HG02798 (cell line): Measurements from ENCODE around the gene RAB41.
"Not testable (repeated sequence)": the region's sequence is repeated elsewhere in the genome, so short reads cannot be mapped to it uniquely, and the experiment has no call there.

Experiments used
- ATAC-seq: cut with Tn5 transposase; IDR thresholded peaks from one replicate; pipeline ENCODE4 v1.9.1; 2021; ENCODE audit warnings: mild to moderate bottlenecking; ENCODE audit not compliant: unreplicated experiment, poor library complexity

RAB41 gene

DNA sequence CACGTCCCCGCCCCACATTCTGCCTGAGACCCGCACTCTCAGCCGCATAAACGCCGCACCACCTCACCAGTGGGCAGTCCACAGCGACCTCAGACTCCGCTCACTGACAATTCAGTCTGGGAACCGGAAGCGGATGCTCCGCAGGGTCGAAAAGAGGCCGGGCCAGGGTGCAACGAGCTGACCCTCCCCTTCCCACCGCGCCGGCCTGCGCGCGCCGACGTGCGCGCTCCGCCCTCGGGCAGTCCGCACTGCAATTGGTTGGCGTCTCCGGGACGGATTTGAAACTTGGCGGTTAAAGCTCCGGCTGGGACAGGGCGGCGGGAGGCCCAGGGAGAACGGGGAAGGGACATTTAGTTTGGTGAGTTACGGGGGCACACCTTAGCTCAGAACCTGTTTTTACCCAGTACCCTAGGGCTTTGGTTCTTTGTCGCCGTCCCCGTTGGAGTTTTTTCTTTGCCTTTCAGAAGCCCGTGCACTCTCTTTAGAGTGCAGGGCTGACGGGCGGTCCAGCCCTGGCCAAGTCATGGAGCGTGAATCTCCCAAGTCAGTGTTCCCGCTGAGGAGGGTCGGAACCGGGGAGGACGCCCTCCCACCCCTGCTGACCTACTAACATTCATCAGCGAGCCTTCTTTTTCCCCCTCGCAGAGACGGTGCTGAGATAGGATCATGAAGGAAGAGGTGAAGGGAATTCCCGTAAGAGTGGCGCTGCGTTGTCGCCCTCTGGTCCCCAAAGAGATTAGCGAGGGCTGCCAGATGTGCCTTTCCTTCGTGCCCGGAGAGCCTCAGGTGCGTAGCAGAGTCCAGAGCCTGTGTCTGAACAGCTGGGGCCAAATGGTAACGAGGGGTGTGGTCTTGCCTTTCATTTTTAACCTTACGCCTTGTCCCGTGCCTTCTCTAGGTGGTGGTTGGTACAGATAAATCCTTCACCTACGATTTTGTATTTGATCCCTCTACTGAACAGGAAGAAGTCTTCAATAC is 8.1 kb downstream of the RAB41 start, which contains the start of the genes KIF4A and PDZD11:
KIF4A (plus strand) TSS at position 312 of the 978 bp plus-strand sequence; CDS start at position 667, 355 bp downstream.
PDZD11 (minus strand) TSS at position 135 of the 978 bp plus-strand sequence. CDS start 586 bp downstream, outside the sequence.
- ATAC-seq, result peak; percentile 99

DNA sequence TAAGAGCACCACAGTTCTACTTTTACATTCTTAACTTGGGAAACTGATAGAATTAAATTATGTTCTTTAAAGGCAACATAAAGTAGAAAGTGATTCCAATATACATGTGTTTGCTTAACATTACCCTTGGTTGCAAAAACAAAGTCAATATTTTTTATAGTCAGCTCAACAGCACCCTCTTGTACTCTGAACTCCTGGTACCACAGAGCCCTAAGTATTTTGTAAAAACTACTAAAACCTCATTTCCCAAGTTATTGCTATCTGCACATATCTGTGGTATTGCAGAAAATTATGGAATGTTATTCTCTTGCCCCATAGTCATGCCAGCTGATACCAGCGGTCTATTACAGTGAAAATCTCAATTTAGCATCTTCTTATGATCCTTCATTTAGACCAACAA is 10.8 kb downstream of the RAB41 start:
- no peak for ATAC-seq

DNA sequence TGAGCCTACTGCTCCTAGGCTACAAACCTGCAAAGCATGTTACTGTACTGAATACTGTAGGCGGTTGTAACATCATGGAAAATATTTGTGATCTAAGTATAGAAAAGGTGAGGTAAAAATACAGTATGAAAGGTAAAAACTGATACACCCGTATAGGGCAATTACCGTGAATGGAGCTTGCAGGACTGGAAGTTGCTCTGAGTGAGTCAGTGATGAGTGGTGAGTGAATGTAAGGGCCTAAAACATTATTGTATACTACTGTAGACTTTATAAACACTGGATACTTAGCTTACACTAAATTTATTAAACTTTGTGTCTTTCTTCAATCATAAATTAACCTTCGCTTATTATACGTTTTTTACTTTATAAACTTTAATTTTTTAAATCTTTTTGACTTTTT is 11.6 kb downstream of the RAB41 start:
- no peak for ATAC-seq

DNA sequence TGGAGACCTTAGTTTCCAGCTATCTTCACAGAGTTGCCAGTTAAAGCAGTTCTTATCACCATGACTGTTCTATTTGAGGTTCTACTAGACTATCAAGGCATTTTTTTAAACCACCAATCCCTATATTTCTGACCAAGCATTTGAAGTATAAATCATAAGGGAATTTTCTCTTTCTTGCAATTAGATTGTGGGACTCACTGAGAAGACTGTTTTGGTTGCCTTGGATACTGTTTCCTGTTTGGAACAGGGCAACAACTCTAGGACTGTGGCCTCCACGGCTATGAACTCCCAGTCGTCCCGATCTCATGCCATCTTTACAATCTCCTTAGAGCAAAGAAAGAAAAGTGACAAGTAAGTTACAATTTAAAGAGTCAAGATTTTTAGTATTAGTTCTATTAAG is 19.7 kb downstream of the RAB41 start:
- ATAC-seq, result no peak

DNA sequence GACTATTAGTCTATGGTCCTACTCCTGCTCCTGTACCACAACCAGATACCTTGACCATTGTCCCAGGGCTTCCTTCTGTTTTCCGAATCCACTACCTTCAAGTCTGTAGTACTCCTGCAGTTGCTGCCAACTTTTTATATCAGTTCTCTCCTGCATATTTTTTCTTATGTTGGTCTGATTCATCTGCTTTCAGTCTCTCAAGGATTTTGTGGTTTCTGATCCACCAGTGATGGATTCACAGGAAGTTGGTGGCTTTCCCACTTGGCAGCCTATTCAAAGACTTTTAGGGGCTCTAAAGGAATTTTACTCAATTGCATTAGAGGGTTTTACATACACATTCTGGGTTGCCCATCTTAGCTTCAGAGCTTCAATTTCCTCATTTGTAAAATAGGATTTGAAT is 31.5 kb downstream of the RAB41 start:
- ATAC-seq, result no peak

DNA sequence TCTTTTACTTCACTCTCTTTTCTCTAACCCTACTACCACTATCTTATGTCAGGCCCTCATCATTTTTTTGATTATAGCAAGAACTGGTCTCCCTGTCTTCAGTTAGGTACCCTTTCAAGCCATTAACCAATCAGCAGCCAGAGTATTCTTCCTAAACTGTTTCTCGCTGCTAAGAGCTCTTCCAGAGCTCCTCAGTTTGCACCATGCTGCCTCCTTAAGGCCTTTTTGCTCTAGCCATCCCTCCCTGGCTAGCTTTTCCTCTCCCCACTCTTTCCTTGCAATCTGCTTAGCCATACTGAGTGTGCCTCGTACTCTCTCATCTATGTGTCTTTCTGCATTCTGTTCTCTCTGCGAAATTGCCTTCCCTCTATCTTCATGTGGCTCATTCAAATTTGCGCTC is 40.8 kb downstream of the RAB41 start:
- ATAC-seq, result no peak

DNA sequence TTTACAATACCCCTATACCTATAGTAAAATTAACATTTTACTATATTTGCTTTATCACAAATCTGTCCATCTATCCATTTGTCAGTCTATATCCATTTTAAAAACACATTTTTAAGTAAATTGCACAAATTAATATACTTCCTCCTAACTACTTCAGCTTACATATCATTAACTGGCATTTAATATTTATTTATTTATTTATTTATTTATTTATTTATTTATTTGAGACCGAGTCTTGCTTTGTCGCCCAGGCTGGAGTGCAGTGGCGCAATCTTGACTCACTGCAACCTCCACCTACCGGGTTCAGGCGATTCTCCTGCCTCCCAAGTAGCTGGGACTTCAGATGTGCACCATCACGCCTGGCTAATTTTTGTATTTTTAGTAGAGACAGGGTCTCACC is 41.7 kb downstream of the RAB41 start:
- ATAC-seq, result not testable (repeated sequence)

DNA sequence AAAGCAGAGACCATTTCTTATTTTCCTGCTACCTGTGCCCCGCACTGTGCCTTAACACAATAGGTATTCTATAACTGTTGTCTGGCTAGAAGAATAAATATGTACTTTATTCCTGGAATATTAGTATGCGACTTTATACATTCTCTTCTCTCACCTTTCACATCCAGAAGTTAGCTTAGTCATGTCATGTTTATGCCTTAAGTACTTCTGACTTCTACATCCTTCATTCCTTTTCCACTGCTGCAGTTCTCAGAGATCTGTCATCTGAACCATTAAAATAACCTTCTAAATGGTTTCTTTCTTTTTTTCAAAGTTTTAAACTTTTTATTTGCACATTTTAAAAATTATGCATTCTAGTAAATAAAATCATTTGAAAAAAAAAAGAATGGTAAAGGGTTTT is 42.4 kb downstream of the RAB41 start:
- no peak for ATAC-seq

DNA sequence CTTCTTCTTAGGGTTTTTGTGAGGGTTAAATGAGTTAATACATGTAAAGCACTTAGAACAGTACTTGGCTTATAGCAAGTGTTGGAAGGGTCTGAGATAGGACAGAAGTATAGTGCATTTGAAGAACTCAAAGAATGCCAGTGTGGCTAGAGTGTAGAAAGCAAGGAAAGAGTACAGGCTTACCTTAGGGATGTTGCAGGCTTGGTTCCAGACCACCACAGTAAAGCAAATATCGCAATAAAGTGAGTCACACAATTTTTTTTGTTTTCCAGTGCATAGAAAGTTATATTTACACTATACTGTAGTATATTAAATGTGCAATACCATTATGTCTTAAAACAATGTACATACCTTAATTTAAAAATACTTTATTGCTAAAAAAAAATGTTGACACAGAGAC is 49.2 kb downstream of the RAB41 start:
- no peak for ATAC-seq

DNA sequence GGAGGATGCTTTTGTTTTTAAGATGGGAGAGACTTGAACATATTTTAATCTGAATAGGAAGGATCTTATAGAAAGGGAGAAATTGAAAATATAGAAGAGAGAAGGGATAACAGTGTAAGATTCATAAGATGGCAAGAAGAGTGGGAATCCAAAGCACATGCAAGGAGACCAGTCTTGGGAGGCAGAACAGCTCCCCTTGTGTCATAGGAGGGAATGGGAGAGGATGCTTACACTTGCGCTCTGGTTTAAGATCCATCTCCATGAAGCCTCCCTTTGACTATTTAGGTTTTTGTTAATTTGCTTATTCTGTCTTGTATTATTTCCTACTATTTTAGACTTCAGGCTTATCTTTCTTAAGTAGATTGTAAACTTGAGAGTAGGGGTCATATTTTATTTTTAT is 50.6 kb downstream of the RAB41 start:
- ATAC-seq, result no peak
